AG09309 (cell line): ENCODE results near the gene C11orf98.

Source experiments
- DNase-seq: peaks from one replicate; pipeline ENCODE4 v3.0.0-alpha.2; 2010; ENCODE audit warnings: low read depth
- H3K4me3 ChIP-seq: 2 replicates; pipeline ENCODE4 v1.5.1; 2011; ENCODE audit warnings: mild to moderate bottlenecking, low read depth, low read length, moderate library complexity; ENCODE audit not compliant: control insufficient read depth
- TF ChIP-seq, protein P1 (sequence below): IDR thresholded peaks from 2 replicates; pipeline ENCODE4 v1.5.1; 2011; ENCODE audit warnings: mild to moderate bottlenecking, low read depth, low read length, inconsistent platforms; ENCODE audit not compliant: insufficient read depth, control insufficient read depth; ENCODE audit errors: missing control alignments

The C11orf98 gene

DNA sequence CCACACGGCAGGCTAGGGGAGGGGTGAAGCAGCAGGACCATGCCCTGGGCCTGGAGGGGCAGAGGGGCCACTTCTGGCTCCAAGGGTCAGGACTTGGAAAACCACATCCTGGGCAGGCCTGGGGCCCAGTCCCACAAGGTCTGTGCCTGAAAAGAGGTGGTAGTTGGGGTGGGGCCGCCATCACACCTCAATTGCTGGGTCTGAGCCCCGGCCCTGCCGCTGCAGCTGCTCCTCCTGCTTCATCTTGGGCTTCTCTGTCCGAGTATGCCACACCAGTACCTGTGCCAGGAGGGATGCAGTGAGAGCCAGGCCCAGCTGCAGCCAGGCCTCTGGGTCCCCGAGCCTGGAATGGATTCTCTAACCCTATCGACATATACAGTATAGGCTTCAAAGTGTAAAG, 49.5 kb downstream of the C11orf98 start:
- H3K4me3 ChIP-seq = no peak overlapping the region
- DNase-seq = no peak
- TF ChIP-seq, protein P1, sequence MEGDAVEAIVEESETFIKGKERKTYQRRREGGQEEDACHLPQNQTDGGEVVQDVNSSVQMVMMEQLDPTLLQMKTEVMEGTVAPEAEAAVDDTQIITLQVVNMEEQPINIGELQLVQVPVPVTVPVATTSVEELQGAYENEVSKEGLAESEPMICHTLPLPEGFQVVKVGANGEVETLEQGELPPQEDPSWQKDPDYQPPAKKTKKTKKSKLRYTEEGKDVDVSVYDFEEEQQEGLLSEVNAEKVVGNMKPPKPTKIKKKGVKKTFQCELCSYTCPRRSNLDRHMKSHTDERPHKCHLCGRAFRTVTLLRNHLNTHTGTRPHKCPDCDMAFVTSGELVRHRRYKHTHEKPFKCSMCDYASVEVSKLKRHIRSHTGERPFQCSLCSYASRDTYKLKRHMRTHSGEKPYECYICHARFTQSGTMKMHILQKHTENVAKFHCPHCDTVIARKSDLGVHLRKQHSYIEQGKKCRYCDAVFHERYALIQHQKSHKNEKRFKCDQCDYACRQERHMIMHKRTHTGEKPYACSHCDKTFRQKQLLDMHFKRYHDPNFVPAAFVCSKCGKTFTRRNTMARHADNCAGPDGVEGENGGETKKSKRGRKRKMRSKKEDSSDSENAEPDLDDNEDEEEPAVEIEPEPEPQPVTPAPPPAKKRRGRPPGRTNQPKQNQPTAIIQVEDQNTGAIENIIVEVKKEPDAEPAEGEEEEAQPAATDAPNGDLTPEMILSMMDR = no peak

DNA sequence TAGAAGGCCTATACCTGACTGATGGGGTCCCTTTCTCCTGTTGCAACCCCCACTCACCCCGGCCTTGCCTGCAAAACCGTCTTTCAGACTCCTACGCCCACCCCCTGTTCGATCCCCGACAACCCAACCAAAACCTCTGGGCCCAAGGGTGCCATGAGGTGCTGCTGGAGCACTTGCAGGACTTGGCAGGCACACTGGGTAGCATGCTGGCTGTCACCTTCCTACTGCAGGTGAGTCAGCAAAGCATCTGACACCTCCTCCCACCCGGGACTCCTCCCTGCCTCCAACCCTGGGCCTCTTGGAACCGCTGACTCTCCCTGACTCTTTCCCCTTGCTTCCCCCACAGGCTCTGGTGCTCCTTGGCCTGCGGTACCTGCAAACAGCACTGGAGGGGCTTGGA, 50.7 kb downstream of the C11orf98 start:
- DNase-seq = no peak
- TF ChIP-seq, protein P1 = no peak
- H3K4me3 ChIP-seq = no peak overlapping the region

DNA sequence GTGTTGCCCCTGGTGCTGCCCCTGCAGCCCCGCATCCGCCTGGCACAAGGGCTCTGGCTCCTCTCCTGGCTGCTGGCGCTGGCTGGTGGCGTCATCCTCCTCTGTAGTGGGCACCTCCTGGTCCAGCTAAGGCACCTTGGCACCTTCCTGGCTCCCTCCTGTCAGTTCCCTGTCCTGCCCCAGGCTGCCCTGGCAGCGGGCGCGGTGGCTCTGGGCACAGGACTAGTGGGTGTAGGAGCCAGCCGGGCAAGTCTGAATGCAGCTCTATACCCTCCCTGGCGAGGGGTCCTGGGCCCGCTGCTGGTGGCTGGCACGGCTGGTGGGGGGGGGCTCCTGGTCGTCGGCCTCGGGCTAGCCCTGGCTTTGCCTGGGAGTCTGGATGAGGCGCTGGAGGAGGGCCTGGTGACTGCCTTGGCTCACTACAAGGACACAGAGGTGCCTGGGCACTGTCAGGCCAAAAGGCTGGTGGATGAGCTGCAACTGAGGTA, 51.7 kb downstream of the C11orf98 start:
- DNase-seq = no peak
- TF ChIP-seq, protein P1 = no peak
- no peak overlapping the region for H3K4me3 ChIP-seq
